Activated CD4-positive, alpha-beta T cell treated with anti-CD3 and anti-CD28 coated beads for 1 hour (primary cell): Measurements from ENCODE around the gene HS6ST2.

Experiments
- DNase-seq: peaks from one replicate; pipeline ENCODE4 v3.0.0-alpha.2; 2020

The HS6ST2 gene

DNA sequence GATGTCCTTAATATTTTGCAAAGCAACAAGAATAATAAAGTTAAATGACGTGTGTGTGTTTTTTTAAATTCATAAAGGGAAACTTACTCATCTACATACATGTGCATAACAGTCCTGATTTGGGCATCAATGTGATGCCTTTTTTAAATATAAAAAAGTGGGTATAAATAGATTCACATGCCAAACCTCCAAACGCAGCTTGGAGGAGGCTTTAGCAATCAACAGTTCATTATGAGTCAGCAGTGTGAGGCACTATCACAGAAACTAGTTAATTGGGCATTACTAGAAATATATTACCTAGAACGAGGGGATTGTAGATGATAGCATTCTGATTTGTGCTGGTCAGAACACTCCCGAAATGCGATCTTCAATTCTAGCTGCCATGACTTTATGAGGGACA, 115.1 kb downstream of the HS6ST2 start:
- DNase-seq, result no peak

GRCh38 chrX:132842460-132843238, 115.8 kb downstream of the HS6ST2 start:
- no peak for DNase-seq

DNA sequence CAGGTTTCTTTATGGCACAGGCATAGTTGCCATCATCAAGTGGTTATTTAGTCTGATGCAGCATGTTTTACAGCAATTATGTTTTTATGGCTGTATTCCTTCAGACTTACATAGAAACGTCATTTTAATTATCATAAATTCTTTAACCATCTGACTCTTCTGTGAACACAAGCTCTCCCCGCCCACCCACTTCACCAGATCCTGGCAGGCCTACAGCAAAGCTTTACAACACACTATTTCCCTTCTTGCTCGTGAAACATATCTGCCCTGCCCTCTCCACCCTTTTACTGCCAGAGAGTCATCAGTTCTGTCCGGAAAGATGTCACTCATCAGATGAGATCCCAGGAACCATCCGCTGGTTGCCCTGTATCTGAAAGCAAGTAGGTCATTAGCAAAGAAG, 120.5 kb downstream of the HS6ST2 start:
- no peak for DNase-seq

- no peak for DNase-seq
These were observed 121.3 kb downstream of the HS6ST2 start for GRCh38 chrX:132837126-132837525.

GRCh38 chrX:132836471-132836870, 122.0 kb downstream of the HS6ST2 start:
- DNase-seq, result no peak

- no peak for DNase-seq
These were observed 123.7 kb downstream of the HS6ST2 start for GRCh38 chrX:132834741-132835140.

DNA sequence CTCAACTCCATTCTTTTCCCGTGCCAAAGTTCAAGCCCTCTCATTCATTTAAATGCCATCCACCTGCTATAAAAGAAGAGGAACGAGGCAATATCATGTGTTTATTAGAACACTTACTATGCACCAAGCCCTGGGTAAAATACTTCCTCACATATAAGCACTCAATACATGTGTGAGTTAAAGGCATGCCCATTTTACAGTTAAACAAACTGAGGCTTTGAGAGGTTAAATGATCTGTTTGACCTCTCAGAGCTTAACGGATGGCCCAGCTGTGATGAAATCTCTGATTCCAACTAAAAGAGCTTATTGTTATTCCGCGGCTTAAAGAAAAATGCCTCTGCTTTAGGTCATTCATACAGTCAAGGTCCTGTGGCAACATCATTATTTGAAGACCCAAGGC, 124.3 kb downstream of the HS6ST2 start:
- no peak for DNase-seq

GRCh38 chrX:132833373-132833772, 125.1 kb downstream of the HS6ST2 start:
- DNase-seq, result no peak

DNA sequence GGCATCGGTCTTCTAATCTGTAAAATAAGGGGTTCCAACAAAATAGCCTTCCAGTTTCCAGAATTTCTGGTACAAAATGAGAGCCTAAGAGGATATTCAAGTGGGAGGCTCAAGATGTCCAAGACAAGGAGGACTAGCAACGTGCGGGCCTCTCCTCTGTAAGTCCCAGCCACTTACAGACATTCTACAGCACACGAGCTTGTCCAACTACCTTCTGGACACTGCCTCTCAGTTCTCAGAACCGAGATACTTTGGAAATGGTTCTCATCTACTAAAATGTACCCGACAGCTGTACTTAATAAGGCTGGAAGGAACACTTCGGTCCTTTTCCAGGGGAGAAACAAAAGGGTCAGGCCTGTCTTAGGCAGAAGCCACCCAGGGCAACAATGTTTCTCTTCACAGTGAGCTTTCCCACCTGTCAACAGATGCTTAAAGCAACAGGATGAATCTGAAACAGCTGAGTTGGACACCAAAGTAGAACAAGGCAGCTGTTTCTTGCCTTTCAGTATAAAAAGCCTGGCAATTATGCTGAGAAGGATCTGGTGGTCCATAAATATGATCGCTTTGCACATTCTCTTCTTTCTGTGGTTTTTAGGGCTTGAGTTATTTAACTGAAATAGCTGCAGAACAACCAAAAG, 127.0 kb downstream of the HS6ST2 start:
- DNase-seq, result no peak

- DNase-seq, result no peak
These were observed 135.8 kb downstream of the HS6ST2 start for GRCh38 chrX:132822634-132823012.

DNA sequence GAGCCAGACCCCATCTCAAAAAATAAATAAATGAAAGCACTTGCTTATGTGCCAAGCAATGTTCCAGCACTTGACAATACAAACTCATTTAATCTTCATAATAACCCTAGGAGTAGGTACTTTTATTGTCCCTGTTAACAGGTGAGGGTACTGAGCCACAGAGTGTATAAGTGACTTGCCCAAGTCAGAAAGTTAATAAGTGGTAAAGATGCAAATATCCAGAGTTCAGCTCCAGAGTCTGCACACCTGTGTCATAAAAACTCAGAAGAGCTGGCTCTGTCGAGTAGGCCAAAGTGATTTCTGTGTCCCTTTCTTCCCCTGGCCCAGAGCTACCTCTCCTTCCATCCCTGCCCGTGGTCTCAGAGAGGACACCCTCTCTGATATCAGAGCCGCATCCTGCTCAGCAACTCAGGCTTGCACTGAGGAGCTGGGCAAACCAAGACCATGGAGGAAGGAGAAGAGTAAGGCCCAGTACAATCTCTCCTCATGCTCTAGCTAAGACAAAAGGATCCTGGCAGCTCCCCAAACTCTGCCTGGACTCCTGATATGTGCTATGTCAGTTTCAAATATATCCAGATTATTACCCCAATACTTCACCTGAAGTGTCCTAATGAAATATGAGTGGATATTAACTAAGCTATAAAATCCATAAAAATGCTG, 136.3 kb downstream of the HS6ST2 start:
- DNase-seq, result no peak

GRCh38 chrX:132820675-132821074, 137.8 kb downstream of the HS6ST2 start:
- no peak for DNase-seq

DNA sequence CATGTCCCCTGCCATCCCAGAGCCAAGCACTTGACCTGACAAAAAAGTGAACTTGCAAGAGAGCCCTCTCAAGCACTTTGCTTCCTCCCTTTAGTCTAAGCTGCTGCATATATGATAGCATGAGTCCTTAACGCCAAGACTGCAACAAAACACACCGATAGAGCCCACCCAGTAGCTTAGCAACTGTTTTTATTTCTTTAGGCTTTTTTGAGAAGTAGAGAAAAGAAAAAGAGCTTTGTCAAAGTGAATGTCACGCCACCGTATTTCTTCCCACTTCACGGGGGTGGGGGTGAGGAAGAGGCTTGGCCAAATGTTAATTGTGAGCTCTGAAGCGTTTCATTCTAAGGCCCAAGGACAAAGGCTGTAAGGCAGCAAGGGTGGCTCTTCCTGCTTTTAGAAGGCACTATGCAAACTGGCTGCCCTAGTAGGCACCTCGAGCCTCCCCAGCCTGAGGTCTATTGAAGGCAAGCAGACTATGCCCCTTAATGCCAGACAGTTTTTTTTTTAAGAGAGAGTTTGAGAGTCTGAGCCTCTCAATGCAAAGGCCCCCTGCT, 138.6 kb downstream of the HS6ST2 start:
- no peak for DNase-seq

DNA sequence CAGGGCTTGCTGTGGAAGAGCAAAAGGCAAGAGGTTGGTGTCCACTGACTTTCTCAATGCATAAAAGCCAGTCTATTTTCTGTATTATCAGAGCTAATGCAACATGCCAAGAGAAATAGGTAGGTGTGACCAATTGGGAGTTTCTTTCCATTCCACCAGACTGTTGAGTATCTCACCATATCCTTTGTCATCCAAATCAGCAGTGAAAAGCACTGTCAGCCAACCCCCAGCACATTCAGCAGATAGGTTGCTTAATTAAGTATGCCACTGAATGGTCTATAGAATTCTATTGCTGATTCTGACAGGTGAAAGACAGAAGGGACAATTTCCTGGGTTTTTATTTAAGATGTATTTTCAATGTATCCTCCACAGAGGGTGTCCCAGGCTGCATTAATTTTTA, 139.8 kb downstream of the HS6ST2 start:
- DNase-seq, result no peak

DNA sequence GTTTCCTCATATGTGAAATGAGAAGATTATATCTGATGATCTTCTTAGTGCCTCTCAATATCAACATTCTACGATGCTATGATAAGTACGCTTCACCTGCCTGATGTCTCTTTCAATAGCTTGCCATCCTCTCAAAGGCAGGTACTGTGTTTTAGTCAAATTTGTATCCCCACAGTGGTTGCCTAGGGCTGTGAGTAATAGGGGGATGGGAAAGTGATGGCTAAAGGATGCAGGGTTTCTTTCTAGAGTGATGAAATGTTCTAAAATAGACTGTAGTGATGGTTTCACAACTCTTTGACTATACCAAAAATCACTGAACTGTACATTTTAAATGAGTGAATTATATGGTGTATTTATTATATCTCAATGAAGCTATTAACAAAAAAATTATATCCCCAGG, 142.8 kb downstream of the HS6ST2 start:
- no peak for DNase-seq

- DNase-seq, result no peak
These were observed 147.3 kb downstream of the HS6ST2 start for GRCh38 chrX:132810964-132811712.

DNA sequence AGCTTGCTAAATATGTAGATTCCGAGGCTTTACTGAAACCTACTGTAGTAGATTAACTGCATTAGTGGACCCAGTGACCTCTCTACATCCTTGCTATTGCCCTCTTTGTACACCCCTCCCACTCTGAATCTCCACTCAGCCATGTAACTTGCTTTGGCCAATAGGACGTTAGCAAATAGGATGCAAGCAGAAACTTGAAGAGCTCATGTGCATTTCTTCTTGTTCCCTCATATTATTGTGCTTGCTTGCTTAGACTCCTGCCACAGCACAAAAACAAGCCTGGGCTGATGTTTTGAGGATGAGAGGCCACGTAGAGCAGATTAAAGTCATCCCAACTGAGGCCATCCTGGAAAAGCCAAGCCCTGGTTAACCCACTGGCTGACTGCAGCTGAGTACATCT, 147.9 kb downstream of the HS6ST2 start:
- no peak for DNase-seq

GRCh38 chrX:132809581-132809980, 148.8 kb downstream of the HS6ST2 start:
- no peak for DNase-seq

DNA sequence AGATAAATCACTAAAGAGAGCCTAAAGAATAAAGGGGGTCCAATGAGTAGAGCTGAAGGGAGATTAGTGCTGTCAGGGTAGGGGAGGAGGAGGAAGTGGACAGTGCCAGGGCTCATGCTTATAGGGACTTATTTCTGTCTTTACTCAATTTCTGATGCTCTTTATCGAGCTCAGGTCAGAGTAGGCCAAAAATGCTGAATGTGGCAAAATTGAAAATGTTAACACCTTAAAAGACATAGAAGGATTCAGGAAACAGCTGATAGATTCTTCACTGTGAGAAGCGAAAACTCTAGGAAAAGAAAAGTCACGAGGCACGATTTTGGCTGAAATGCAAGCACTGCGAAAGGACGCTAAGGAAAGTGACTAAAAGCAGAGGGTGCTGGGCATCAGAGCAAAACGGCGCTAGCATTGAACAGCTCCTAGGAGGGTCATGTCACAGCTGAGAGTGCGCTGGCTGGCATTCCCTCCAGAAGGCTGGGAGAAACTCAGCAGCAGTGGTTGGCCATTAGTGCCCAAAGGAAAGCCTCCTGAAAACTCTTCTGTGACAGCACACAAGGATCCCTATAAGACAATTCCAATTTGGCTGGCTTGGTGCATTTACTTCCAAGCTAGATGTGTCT, 150.9 kb downstream of the HS6ST2 start:
- DNase-seq, result no peak

DNA sequence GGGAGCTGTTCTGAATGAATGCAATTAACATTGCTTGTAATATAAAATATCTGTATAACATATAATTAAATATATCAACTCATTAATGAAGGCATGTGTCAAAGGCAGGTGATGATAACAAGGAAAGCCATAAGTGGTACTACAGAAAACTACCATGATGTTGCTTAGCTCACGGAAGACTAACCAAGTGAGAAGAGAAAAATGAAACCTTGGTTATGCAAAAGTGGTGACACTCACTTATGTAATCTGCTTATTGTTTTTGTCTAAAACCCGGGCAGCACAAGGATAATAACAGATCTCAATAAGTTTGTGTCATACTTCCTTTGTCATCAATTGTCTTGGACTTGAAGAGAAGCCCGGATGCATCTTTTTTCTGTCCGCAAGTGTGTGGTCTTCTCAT, 156.4 kb downstream of the HS6ST2 start:
- no peak for DNase-seq

- DNase-seq, result no peak
These were observed 163.2 kb downstream of the HS6ST2 start for GRCh38 chrX:132795181-132795580.

DNA sequence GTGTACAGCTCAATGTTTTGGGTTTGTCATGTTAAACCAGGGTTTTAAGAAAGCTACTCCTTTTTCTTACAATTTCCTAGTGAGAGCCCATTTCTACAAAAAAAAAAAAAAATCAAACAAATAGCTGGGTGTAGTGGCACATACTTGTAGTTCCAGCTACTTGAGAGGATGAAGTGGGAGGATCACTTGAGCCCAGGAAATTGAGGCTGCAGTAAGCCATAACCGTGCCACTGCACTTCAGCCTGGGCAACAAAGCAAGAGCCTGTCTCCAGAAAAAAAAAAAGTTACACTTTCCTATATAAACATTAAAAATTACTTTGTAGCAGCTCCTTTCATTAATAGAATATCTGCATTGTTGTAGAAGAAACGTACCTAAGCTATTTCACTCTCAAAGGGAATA, 166.7 kb downstream of the HS6ST2 start:
- no peak for DNase-seq

- DNase-seq, result no peak
These were observed 168.1 kb downstream of the HS6ST2 start for GRCh38 chrX:132790329-132790728.
